Stomach (tissue), 4 donors: ENCODE results near the gene EFEMP1.

Experiments used
- EP300 ChIP-seq: sonication (generic); formaldehyde crosslinking; IDR thresholded peaks from one replicate; pipeline ENCODE4 v1.6.1; 2017; ENCODE audit warnings: antibody characterized with exemption
- POLR2A ChIP-seq, 4 donors: fragments of 450-650 bp; IDR thresholded peaks; one replicate each; pipeline ENCODE4 v1.6.1; 2016; ENCODE audit warnings: antibody characterized with exemption in 4 of 4, control low read depth in 2 of 4, mild to moderate bottlenecking in 1 of 4, moderate library complexity in 1 of 4

DNA sequence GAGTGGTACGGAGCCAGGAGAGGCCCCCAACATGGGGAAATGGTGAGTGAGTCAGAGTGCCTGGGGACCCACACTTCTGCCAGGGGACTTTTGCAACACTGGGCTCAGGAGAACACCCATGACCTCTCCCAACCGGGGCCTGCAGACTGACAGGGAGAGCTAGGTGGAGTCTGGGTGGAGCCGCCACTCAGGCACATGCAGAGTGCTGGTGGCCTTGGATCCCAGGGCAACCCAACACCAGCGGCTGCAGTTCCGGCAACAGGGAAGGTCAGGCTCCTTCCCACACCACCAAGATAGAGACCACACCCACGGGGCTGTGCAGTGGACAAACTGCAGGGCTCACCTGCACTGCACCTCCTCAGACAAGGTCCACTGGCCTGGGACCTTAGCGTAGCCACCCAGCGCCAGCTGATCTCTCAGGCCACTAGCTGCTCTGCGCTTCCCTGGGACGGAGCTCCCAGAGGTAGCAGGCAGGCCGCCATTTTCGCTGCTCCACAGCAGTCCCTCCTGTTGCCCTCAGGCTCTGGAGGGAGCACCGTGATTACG, 99.0 kb downstream of the EFEMP1 start:
- TF ChIP-seq EP300 (no peak), POLR2A (IDR thresholded peaks at IDR 0.05) (no peak)
